Activated T-cell treated with anti-CD3 and anti-CD28 coated beads, Interleukin-2, amount 50 U/mL, for 48 hours (primary cell): ENCODE measurements around the gene MINDY4.

ENCODE experiments used
- DNase-seq, 2 experiments: peaks; one replicate each; pipeline ENCODE4 v3.0.0-alpha.2; 2020

MINDY4 gene

GRCh38 chr7:30884881-30885280 is 113.7 kb downstream of the MINDY4 start:
- DNase-seq = no peak

- DNase-seq = no peak
Observed at GRCh38 chr7:30886608-30887011, 115.4 kb downstream of the MINDY4 start.

GRCh38 chr7:30887464-30887872 is 116.3 kb downstream of the MINDY4 start:
- no peak for DNase-seq

GRCh38 chr7:30888747-30889146 is 117.5 kb downstream of the MINDY4 start:
- DNase-seq = no peak

GRCh38 chr7:30890226-30890625 is 119.0 kb downstream of the MINDY4 start:
- no peak for DNase-seq

- no peak for DNase-seq
Observed at GRCh38 chr7:30893357-30893756, 122.1 kb downstream of the MINDY4 start.

- no peak for DNase-seq
Observed at GRCh38 chr7:30894009-30894408, 122.8 kb downstream of the MINDY4 start.

GRCh38 chr7:30894866-30895605 is 123.8 kb downstream of the MINDY4 start:
- DNase-seq = no peak

- DNase-seq = no peak
Observed at GRCh38 chr7:30896036-30896435, 124.8 kb downstream of the MINDY4 start.

GRCh38 chr7:30896783-30897637 is 125.8 kb downstream of the MINDY4 start:
- DNase-seq = no peak

- DNase-seq = no peak
Observed at GRCh38 chr7:30897770-30898169, 126.6 kb downstream of the MINDY4 start.

- DNase-seq = no peak
Observed at GRCh38 chr7:30898411-30898810, 127.2 kb downstream of the MINDY4 start.

- no peak for DNase-seq
Observed at GRCh38 chr7:30899066-30899465, 127.8 kb downstream of the MINDY4 start.

- DNase-seq = no peak
Observed at GRCh38 chr7:30899630-30900029, 128.4 kb downstream of the MINDY4 start.

- DNase-seq = no peak
Observed at GRCh38 chr7:30900053-30900452, 128.8 kb downstream of the MINDY4 start.

- no peak for DNase-seq
Observed at GRCh38 chr7:30900803-30901362, 129.7 kb downstream of the MINDY4 start.

- DNase-seq = no peak
Observed at GRCh38 chr7:30901856-30902255, 130.6 kb downstream of the MINDY4 start.

- DNase-seq = no peak
Observed at GRCh38 chr7:30902466-30902865, 131.2 kb downstream of the MINDY4 start.

- no peak for DNase-seq
Observed at GRCh38 chr7:30903146-30903545, 131.9 kb downstream of the MINDY4 start.

- no peak for DNase-seq
Observed at GRCh38 chr7:30904561-30904960, 133.3 kb downstream of the MINDY4 start.

- DNase-seq = no peak
Observed at GRCh38 chr7:30905078-30906012, 134.1 kb downstream of the MINDY4 start.

GRCh38 chr7:30906014-30906413 is 134.8 kb downstream of the MINDY4 start:
- no peak for DNase-seq
